H9 (cell line): ENCODE results near the gene FHOD3. TPM values are rescaled to one million over a fixed set of nuclear protein-coding genes. Genes with fewer than 3 reads are reported as not detected.

Experiments used
- DNase-seq: peaks from one replicate; pipeline ENCODE4 v3.0.0-alpha.2; 2017
- H2AFZ ChIP-seq: one replicate; pipeline ENCODE4 v1.6.1; 2013; ENCODE audit warnings: mild to moderate bottlenecking, low read length, control low read depth, moderate library complexity
- H2AK5ac ChIP-seq: 2 replicates; pipeline ENCODE4 v1.6.1; 2013; ENCODE audit warnings: low read length, control low read depth, mixed read lengths; ENCODE audit not compliant: insufficient read length
- H2BK120ac ChIP-seq: one replicate; pipeline ENCODE4 v1.6.1; 2013; ENCODE audit warnings: low read depth, mild to moderate bottlenecking, low read length, control low read depth, inconsistent platforms; ENCODE audit not compliant: poor library complexity, severe bottlenecking
- H2BK12ac ChIP-seq: 2 replicates; pipeline ENCODE4 v1.6.1; 2013; ENCODE audit warnings: low read length, control low read depth, mixed read lengths, low read depth; ENCODE audit not compliant: insufficient read length
- H2BK15ac ChIP-seq: 2 replicates; pipeline ENCODE4 v1.6.1; 2013; ENCODE audit warnings: low read depth, low read length, control low read depth
- H2BK20ac ChIP-seq: one replicate; pipeline ENCODE4 v1.6.1; 2013; ENCODE audit warnings: low read depth, mild to moderate bottlenecking, low read length, control low read depth, inconsistent platforms; ENCODE audit not compliant: poor library complexity, severe bottlenecking
- H2BK5ac ChIP-seq: 2 replicates; pipeline ENCODE4 v1.6.1; 2013; ENCODE audit warnings: low read length, control low read depth, mixed read lengths; ENCODE audit not compliant: insufficient read length
- H3K14ac ChIP-seq: 2 replicates; pipeline ENCODE4 v1.6.1; 2013; ENCODE audit warnings: low read length, control low read depth; ENCODE audit not compliant: insufficient read depth
- H3K18ac ChIP-seq: 2 replicates; pipeline ENCODE4 v1.6.1; 2013; ENCODE audit warnings: low read depth, mild to moderate bottlenecking, mixed read lengths, low read length, control low read depth; ENCODE audit not compliant: insufficient read length
- H3K23ac ChIP-seq: 2 replicates; pipeline ENCODE4 v1.6.1; 2013; ENCODE audit warnings: low read length, control low read depth, mixed read lengths, low read depth; ENCODE audit not compliant: insufficient read length
- H3K23me2 ChIP-seq: 2 replicates; pipeline ENCODE4 v1.6.1; 2013; ENCODE audit warnings: low read depth, mild to moderate bottlenecking, mixed read lengths, low read length, control low read depth; ENCODE audit not compliant: insufficient read length, poor library complexity, severe bottlenecking
- H3K27ac ChIP-seq: 2 replicates; pipeline ENCODE4 v1.5.1; 2013; ENCODE audit warnings: low read length, control low read depth, mixed read lengths, low read depth; ENCODE audit not compliant: insufficient read length
- H3K27me3 ChIP-seq: 2 replicates; pipeline ENCODE4 v1.6.1; 2013; ENCODE audit warnings: low read length, control low read depth, inconsistent platforms; ENCODE audit not compliant: insufficient read depth
- H3K4ac ChIP-seq: 2 replicates; pipeline ENCODE4 v1.6.1; 2013; ENCODE audit warnings: low read depth, mild to moderate bottlenecking, control low read depth, inconsistent platforms, low read length, moderate library complexity
- H3K4me1 ChIP-seq: 2 replicates; pipeline ENCODE4 v1.6.1; 2013; ENCODE audit warnings: low read length, control low read depth, inconsistent platforms; ENCODE audit not compliant: insufficient read depth
- H3K4me2 ChIP-seq: 2 replicates; pipeline ENCODE4 v1.6.1; 2013; ENCODE audit warnings: low read length, control low read depth, mixed read lengths; ENCODE audit not compliant: insufficient read length, insufficient read depth
- H3K56ac ChIP-seq: 2 replicates; pipeline ENCODE4 v1.6.1; 2013; ENCODE audit warnings: low read depth, mild to moderate bottlenecking, mixed read lengths, low read length, control low read depth; ENCODE audit not compliant: insufficient read length
- H3K79me1 ChIP-seq: 2 replicates; pipeline ENCODE4 v1.6.1; 2013; ENCODE audit warnings: low read depth, mild to moderate bottlenecking, moderate library complexity, low read length, control low read depth, inconsistent platforms; ENCODE audit not compliant: insufficient read depth, poor library complexity, severe bottlenecking
- H3K79me2 ChIP-seq: 2 replicates; pipeline ENCODE4 v1.6.1; 2013; ENCODE audit warnings: low read length, control low read depth, inconsistent platforms; ENCODE audit not compliant: insufficient read depth
- H3K9ac ChIP-seq: 2 replicates; pipeline ENCODE4 v1.6.1; 2013; ENCODE audit warnings: low read length, control low read depth, mixed read lengths; ENCODE audit not compliant: insufficient read length; ENCODE audit errors: extremely low read depth
- H3K9me3 ChIP-seq: one replicate; pipeline ENCODE4 v1.6.1; 2013; ENCODE audit warnings: low read depth, low read length, inconsistent platforms; ENCODE audit not compliant: control insufficient read depth
- H3T11ph ChIP-seq: one replicate; pipeline ENCODE4 v1.6.1; 2013; ENCODE audit warnings: mild to moderate bottlenecking, low read length, control low read depth, inconsistent platforms
- H4K20me1 ChIP-seq: one replicate; pipeline ENCODE4 v1.6.1; 2013; ENCODE audit not compliant: control insufficient read depth, insufficient read length, insufficient read depth
- H4K5ac ChIP-seq: 2 replicates; pipeline ENCODE4 v1.6.1; 2013; ENCODE audit warnings: low read depth, mild to moderate bottlenecking, mixed read lengths, low read length, control low read depth; ENCODE audit not compliant: insufficient read length
- H4K8ac ChIP-seq: replicated peaks from 2 replicates; pipeline ENCODE4 v1.6.1; 2013; ENCODE audit warnings: low read length, control low read depth, mixed read lengths, low read depth; ENCODE audit not compliant: insufficient read length
- H4K91ac ChIP-seq: 2 replicates; pipeline ENCODE4 v1.6.1; 2013; ENCODE audit warnings: low read depth, mild to moderate bottlenecking, moderate library complexity, mixed read lengths, low read length, control low read depth; ENCODE audit not compliant: insufficient read length
- H3K27ac Mint-ChIP-seq, 3 experiments: 2 replicates in 2 of 3; 3 replicates in 1 of 3; pipeline ENCODE4 v1.8.0; 2020 to 2021; ENCODE audit warnings: mixed read lengths in 3 of 3, mild to moderate bottlenecking in 1 of 3, moderate library complexity in 1 of 3
- H3K27me3 Mint-ChIP-seq: 2 replicates; pipeline ENCODE4 v1.8.0; 2021; ENCODE audit warnings: low read depth, mild to moderate bottlenecking, moderate library complexity, mixed read lengths
- H3K36me3 Mint-ChIP-seq, 3 experiments: 2 replicates in 2 of 3; 3 replicates in 1 of 3; pipeline ENCODE4 v1.8.0; 2020 to 2021; ENCODE audit warnings: low read depth in 3 of 3, mixed read lengths in 3 of 3; ENCODE audit not compliant: insufficient read depth in 1 of 3
- H3K4me1 Mint-ChIP-seq, 2 experiments: 2 replicates each; pipeline ENCODE4 v1.8.0; 2020; ENCODE audit warnings: mixed read lengths in 2 of 2
- H3K4me3 Mint-ChIP-seq, 2 experiments: 2 replicates in 1 of 2; 3 replicates in 1 of 2; pipeline ENCODE4 v1.8.0; 2020 to 2021; ENCODE audit warnings: mild to moderate bottlenecking in 2 of 2, mixed read lengths in 2 of 2, moderate library complexity in 1 of 2
- H3K9me3 Mint-ChIP-seq, 2 experiments: 2 replicates in 1 of 2; 3 replicates in 1 of 2; pipeline ENCODE4 v1.8.0; 2020; ENCODE audit warnings: mild to moderate bottlenecking in 2 of 2, mixed read lengths in 2 of 2, moderate library complexity in 1 of 2
- WGBS: extraction: QIAGEN DNeasy Blood & Tissue Kit; methylation state at CpG from one replicate; pipeline ENCODE4 v1.1.7; 2013; ENCODE audit warnings: missing lambda C conversion rate, low lambda C conversion rate, mixed read lengths; ENCODE audit not compliant: insufficient read length; ENCODE audit errors: extremely low coverage; 5-methylcytosine and 5-hydroxymethylcytosine counted together
- total RNA-seq: library from RNA; stranded (reverse); gene quantifications from 2 replicates; pipeline ENCODE4 v1.2.1, GENCODE V29; 2021
- TF ChIP-seq, protein P1 (sequence below): fragments of 200-600 bp; sonication (generic); conservative IDR thresholded peaks from 3 replicates; pipeline ENCODE4 v1.8.0; 2021; ENCODE audit warnings: antibody characterized with exemption, mild to moderate bottlenecking

The FHOD3 gene
- total RNA-seq, 1 experiment from 2014 or later: 8.0 TPM

DNA sequence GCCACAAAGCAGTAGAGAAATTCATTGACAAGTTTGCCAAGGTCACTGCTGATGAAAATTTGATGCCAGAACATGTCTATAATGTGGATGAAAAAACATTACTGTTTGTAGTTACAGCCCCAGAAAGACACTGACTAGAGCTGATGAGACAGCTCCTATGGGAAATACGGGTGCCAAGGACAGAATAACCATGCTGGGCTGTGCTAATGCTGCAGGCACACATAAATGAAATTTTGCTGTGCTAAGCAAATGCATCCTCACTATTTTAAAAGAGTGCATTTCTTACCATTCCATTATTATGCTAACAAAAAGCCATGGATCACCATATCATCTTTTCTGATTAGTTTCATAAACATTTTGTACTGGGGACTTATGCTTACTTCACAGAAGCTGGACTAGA lies 208.2 kb downstream of the FHOD3 start:
- Histone ChIP-seq H3K23me2 (no peaks in the 10 kb centered on the region), H2AK5ac (no peak overlapping the region), H3K27ac (no peak overlapping the region), H3T11ph (no peak overlapping the region), H2BK12ac (no peak overlapping the region), H2BK5ac (no peak overlapping the region), H3K9ac (no peak overlapping the region), H3K9me3 (no peaks in the 10 kb centered on the region), H3K14ac (no peak overlapping the region), H3K56ac (no peak overlapping the region), H3K79me2 (no peaks in the 10 kb centered on the region), H3K4me1 (no peaks in the 10 kb centered on the region), H2AFZ (no peak overlapping the region), H4K5ac (no peak overlapping the region), H4K91ac (no peak overlapping the region), H2BK120ac (no peak overlapping the region), H4K8ac (no peak overlapping the region), H3K23ac (no peak overlapping the region), H3K4ac (no peak overlapping the region), H3K18ac (no peak overlapping the region), H2BK15ac (no peak overlapping the region), H3K79me1 (no peaks in the 10 kb centered on the region), H4K20me1 (no peaks in the 10 kb centered on the region), H3K4me2 (no peak overlapping the region), H2BK20ac (no peak overlapping the region), H3K27me3 (no peaks in the 10 kb centered on the region)
- no peak for DNase-seq
- H3K36me3 Mint-ChIP-seq: peaks cover 4 to 14% (median 13%) of the 10 kb centered on the region in 3 experiments; a peak in 5 of 7 replicates
- H3K27me3 Mint-ChIP-seq: no peaks in the 10 kb centered on the region
- H3K27ac Mint-ChIP-seq: no peak overlapping the region
- no CpG with 5 or more reads among the region's 1 CpG for WGBS
- peaks cover 0 to 2% of the 10 kb centered on the region in 2 experiments; a peak in 2 of 5 replicates for H3K9me3 Mint-ChIP-seq
- peaks cover 4 to 6% of the 10 kb centered on the region in 2 experiments for H3K4me1 Mint-ChIP-seq
- no peak overlapping the region for H3K4me3 Mint-ChIP-seq
- TF ChIP-seq, protein P1, sequence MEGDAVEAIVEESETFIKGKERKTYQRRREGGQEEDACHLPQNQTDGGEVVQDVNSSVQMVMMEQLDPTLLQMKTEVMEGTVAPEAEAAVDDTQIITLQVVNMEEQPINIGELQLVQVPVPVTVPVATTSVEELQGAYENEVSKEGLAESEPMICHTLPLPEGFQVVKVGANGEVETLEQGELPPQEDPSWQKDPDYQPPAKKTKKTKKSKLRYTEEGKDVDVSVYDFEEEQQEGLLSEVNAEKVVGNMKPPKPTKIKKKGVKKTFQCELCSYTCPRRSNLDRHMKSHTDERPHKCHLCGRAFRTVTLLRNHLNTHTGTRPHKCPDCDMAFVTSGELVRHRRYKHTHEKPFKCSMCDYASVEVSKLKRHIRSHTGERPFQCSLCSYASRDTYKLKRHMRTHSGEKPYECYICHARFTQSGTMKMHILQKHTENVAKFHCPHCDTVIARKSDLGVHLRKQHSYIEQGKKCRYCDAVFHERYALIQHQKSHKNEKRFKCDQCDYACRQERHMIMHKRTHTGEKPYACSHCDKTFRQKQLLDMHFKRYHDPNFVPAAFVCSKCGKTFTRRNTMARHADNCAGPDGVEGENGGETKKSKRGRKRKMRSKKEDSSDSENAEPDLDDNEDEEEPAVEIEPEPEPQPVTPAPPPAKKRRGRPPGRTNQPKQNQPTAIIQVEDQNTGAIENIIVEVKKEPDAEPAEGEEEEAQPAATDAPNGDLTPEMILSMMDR: no peak
